Thyroid gland (tissue), 4 donors: Measurements from ENCODE around the gene STK10.

ENCODE experiments used
- POLR2A ChIP-seq, 2 donors: fragments of 450-650 bp; IDR thresholded peaks; one replicate each; pipeline ENCODE4 v1.6.1; 2017; ENCODE audit warnings: antibody characterized with exemption in 2 of 2, mild to moderate bottlenecking in 2 of 2, moderate library complexity in 1 of 2
- TF ChIP-seq, protein P1 (sequence below), 6 experiments: fragments of 200-600 bp in 3 of 6; fragments of 450-650 bp in 3 of 6; sonication (generic) in 3 of 6; IDR thresholded peaks; one replicate each; pipeline ENCODE4 v1.5.1; 2016 to 2019; ENCODE audit warnings: antibody characterized with exemption in 6 of 6, mild to moderate bottlenecking in 2 of 6, inconsistent platforms in 1 of 6, moderate library complexity in 1 of 6

DNA sequence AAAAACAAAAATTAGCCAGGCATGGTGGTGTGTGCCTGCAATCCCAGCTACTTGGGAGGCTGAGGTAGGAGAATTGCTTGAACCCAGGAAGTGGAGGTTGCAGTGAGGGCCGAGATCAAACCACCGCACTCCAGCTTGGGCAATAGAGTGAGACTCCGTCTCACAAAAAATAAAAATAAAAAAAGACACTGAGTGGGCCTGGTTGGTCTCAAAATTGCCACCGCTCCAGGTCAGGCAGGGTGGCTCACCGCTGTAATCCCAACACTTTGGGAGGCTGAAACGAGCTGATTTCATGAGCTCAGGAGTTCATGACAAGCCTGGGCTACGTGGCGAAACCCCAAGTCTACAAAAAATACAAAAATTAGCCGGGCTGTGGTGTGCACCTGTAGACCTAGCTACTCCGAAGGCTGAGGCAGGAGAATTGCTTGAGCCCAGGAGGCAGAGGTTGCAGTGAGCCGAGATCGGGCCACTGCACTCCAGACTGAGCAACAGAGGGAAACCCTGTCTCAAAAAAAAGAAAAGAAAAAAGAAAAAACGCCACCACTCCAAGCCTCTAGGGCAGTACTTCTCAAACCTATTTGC, 1.8 kb downstream of the STK10 start:
- TF ChIP-seq, protein P1, sequence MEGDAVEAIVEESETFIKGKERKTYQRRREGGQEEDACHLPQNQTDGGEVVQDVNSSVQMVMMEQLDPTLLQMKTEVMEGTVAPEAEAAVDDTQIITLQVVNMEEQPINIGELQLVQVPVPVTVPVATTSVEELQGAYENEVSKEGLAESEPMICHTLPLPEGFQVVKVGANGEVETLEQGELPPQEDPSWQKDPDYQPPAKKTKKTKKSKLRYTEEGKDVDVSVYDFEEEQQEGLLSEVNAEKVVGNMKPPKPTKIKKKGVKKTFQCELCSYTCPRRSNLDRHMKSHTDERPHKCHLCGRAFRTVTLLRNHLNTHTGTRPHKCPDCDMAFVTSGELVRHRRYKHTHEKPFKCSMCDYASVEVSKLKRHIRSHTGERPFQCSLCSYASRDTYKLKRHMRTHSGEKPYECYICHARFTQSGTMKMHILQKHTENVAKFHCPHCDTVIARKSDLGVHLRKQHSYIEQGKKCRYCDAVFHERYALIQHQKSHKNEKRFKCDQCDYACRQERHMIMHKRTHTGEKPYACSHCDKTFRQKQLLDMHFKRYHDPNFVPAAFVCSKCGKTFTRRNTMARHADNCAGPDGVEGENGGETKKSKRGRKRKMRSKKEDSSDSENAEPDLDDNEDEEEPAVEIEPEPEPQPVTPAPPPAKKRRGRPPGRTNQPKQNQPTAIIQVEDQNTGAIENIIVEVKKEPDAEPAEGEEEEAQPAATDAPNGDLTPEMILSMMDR (IDR thresholded peaks at IDR 0.05) = no peak
- no peak for TF ChIP-seq POLR2A (IDR thresholded peaks at IDR 0.05)
